ENCODE results near the gene C17orf58. TPM values are rescaled to one million over a fixed set of nuclear protein-coding genes. Genes with fewer than 3 reads are reported as not detected.

The C17orf58 gene
- total and polyA plus RNA-seq, 2 of the 4 experiments (the other 2 are of a cell fraction) = 7.2 to 10.2 TPM

- Histone ChIP-seq H2AK9ac (replicated peaks; ENCODE audit: low read depth, low read length, poor library complexity) (no peak overlapping the region), H4K8ac (ENCODE audit: low read depth in 2 of 2, low read length in 2 of 2) (no peak overlapping the region), H3K9ac (ENCODE audit: low read depth, low read length) (no peak overlapping the region), H3K4me1 (ENCODE audit: control insufficient read depth, insufficient read depth, low read length) (peaks cover 2% of the 10 kb centered on the region), H3K36me3 (ENCODE audit: control insufficient read depth, insufficient read depth, low read length) (peaks cover 9% of the 10 kb centered on the region; the same call in 1 of the 2 replicates), H3K18ac (ENCODE audit: low read depth, low read length) (no peak overlapping the region), H2AK5ac (ENCODE audit: low read depth, low read length) (no peak overlapping the region), H3K4me3 (ENCODE audit: insufficient read depth, low read depth, low read length) (no peak overlapping the region), H3K56ac (ENCODE audit: extremely low read depth, insufficient read depth, low read length) (no peak overlapping the region), H2BK20ac (ENCODE audit: low read depth, low read length) (no peak overlapping the region), H2AFZ (replicated peaks; ENCODE audit: low read length, poor library complexity) (no peak overlapping the region), H2BK15ac (ENCODE audit: low read depth, low read length) (no peak overlapping the region), H4K20me1 (ENCODE audit: insufficient read depth, low read length) (peaks cover 5% of the 10 kb centered on the region), H2BK5ac (ENCODE audit: low read depth, low read length, poor library complexity, severe bottlenecking) (no peak overlapping the region), H3K27me3 (ENCODE audit: control insufficient read depth, insufficient read depth, low read length) (no peaks in the 10 kb centered on the region), H4K91ac (ENCODE audit: insufficient read depth, low read depth, low read length) (no peak overlapping the region), H3K14ac (replicated peaks; ENCODE audit: low read depth, low read length) (no peak overlapping the region), H3K4ac (ENCODE audit: low read depth, low read length) (no peak overlapping the region), H2BK120ac (ENCODE audit: low read depth, low read length) (no peak overlapping the region), H3K9me3 (ENCODE audit: control insufficient read depth, insufficient read depth, low read length) (peaks cover 6% of the 10 kb centered on the region; the same call in 1 of the 2 replicates), H3K23ac (ENCODE audit: low read depth, low read length) (no peak overlapping the region), H3K27ac (ENCODE audit: insufficient read depth, low read length) (no peak overlapping the region), H3K4me2 (ENCODE audit: low read depth, low read length) (no peak overlapping the region), H4K5ac (ENCODE audit: low read depth, low read length) (no peak overlapping the region), H3K79me1 (ENCODE audit: low read depth in 1 of 2, low read length in 2 of 2) (no peaks in the 10 kb centered on the region; a peak in 1 of 4 replicates), H3K9me1 (ENCODE audit: insufficient read depth, low read length) (no peaks in the 10 kb centered on the region)
- POLR2A ChIA-PET (ENCODE audit: unreplicated experiment) = no interaction called here
- no peak for ATAC-seq (ENCODE audit: low read depth)
- no TSS peak for BruUV-seq (replicated peaks)
- no peak for TF ChIP-seq BHLHE40 (IDR thresholded peaks at IDR 0.05; ENCODE audit: low read depth, low read length)
- no peak for TF ChIP-seq NFE2L2 (IDR thresholded peaks at IDR 0.05; ENCODE audit: low read depth, low read length)
- TF ChIP-seq MAZ (IDR thresholded peaks at IDR 0.05; ENCODE audit: borderline replicate concordance, low read depth, low read length) = no peak
- no peak for TF ChIP-seq MXI1 (IDR thresholded peaks at IDR 0.05; ENCODE audit: borderline replicate concordance, low read depth, low read length)
- no peak for TF ChIP-seq CHD1 (IDR thresholded peaks at IDR 0.05; ENCODE audit: low read depth, low read length)
- no peak for TF ChIP-seq POLR2A (IDR thresholded peaks at IDR 0.05; ENCODE audit: low read depth, low read length)
- no peak for TF ChIP-seq RCOR1 (IDR thresholded peaks at IDR 0.05; ENCODE audit: insufficient replicate concordance, low read length)
- no peak for TF ChIP-seq ELK1 (IDR thresholded peaks at IDR 0.05; ENCODE audit: borderline replicate concordance, low read depth, low read length)
- no peak for TF ChIP-seq RAD21 (IDR thresholded peaks at IDR 0.05; ENCODE audit: low read length)
- TF ChIP-seq MAFK (IDR thresholded peaks at IDR 0.05; ENCODE audit: low read depth, low read length) = no peak
- TF ChIP-seq, protein P1, sequence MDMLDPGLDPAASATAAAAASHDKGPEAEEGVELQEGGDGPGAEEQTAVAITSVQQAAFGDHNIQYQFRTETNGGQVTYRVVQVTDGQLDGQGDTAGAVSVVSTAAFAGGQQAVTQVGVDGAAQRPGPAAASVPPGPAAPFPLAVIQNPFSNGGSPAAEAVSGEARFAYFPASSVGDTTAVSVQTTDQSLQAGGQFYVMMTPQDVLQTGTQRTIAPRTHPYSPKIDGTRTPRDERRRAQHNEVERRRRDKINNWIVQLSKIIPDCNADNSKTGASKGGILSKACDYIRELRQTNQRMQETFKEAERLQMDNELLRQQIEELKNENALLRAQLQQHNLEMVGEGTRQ (IDR thresholded peaks at IDR 0.05; ENCODE audit: low read depth, low read length) = no peak
- no CpG with 5 or more reads among the region's 3 CpGs for WGBS, 2 experiments (ENCODE audit: extremely low coverage in 2 of 2, insufficient read length in 1 of 2)
- no peak for DNase-seq
- intact Hi-C loops (cut with micrococcal nuclease) (no loop called here), in situ Hi-C loops (cut with MboI; ENCODE audit: low sequenced_read_pairs) (no loop called here), dilution Hi-C loops (cut with HindIII; ENCODE audit: low sequenced_read_pairs, unreplicated experiment) (no loop called here)
- CTCF ChIA-PET = no interaction called here
Observed at GRCh38 chr17:67983383-67983688, 12.9 kb downstream of the C17orf58 start.

Data from IMR-90 (cell line).